Vagina (tissue), 2 donors: ENCODE data around the gene C19orf38.

Source experiments
- CTCF ChIP-seq, 3 experiments: fragments of 450-650 bp in 2 of 3; fragments of 200-600 bp in 1 of 3; sonication (generic) in 1 of 3; IDR thresholded peaks; one replicate each; pipeline ENCODE4 v1.5.1; 2017 to 2019; ENCODE audit warnings: antibody characterized with exemption in 3 of 3, mild to moderate bottlenecking in 2 of 3, moderate library complexity in 2 of 3
- POLR2A ChIP-seq, 2 donors: fragments of 450-650 bp; IDR thresholded peaks; one replicate each; pipeline ENCODE4 v1.6.1; 2017; ENCODE audit warnings: antibody characterized with exemption in 2 of 2, mild to moderate bottlenecking in 2 of 2, moderate library complexity in 2 of 2
- POLR2AphosphoS5 ChIP-seq, 2 donors: sonication (generic); formaldehyde crosslinking; IDR thresholded peaks; one replicate each; pipeline ENCODE4 v1.9.0; 2017; ENCODE audit warnings: antibody characterized with exemption in 2 of 2, mild to moderate bottlenecking in 2 of 2, low read depth in 1 of 2; ENCODE audit not compliant: insufficient read depth in 1 of 2

GRCh38 chr19:10839114-10840050, 8.8 kb upstream of the C19orf38 start:
- TF ChIP-seq POLR2A (IDR thresholded peaks at IDR 0.05) = no peak
- TF ChIP-seq CTCF (IDR thresholded peaks at IDR 0.05) = no peak
- TF ChIP-seq POLR2AphosphoS5 (IDR thresholded peaks at IDR 0.05; ENCODE audit: insufficient read depth in 1 of 2, low read depth in 1 of 2) = no peak
